ENCODE data around the gene VPS33A. TPM values are rescaled to one million over a fixed set of nuclear protein-coding genes. Genes with fewer than 3 reads are reported as not detected.

VPS33A gene
- total and polyA plus RNA-seq, 2 donors from 2014 or later, result 11.1 to 20.1 TPM

- FAIRE-seq (no peak), DNase-seq (no peak)
- no peak overlapping the region for H3K4me3 ChIP-seq (ENCODE audit: low read length in 3 of 3)
- H3K27me3 ChIP-seq (ENCODE audit: control insufficient read depth, insufficient read depth, low read length), result no peaks in the 10 kb centered on the region
- H3K9ac ChIP-seq (ENCODE audit: low read length in 3 of 3), result no peak overlapping the region
- peaks cover 0 to 7% (median 0%) of the 10 kb centered on the region in 3 donors for H3K4me1 ChIP-seq (ENCODE audit: control insufficient read depth in 2 of 3, insufficient read depth in 2 of 3, low read depth in 1 of 3, low read length in 3 of 3)
- no peaks in the 10 kb centered on the region for H3K9me3 ChIP-seq (ENCODE audit: control insufficient read depth in 2 of 3, insufficient read depth in 1 of 3, low read length in 3 of 3)
- H3K27ac ChIP-seq (ENCODE audit: low read depth in 2 of 2, low read length in 2 of 2), result no peak overlapping the region
- intact Hi-C loops (cut with DNase I), result no loop called here
- TF ChIP-seq, protein P1, sequence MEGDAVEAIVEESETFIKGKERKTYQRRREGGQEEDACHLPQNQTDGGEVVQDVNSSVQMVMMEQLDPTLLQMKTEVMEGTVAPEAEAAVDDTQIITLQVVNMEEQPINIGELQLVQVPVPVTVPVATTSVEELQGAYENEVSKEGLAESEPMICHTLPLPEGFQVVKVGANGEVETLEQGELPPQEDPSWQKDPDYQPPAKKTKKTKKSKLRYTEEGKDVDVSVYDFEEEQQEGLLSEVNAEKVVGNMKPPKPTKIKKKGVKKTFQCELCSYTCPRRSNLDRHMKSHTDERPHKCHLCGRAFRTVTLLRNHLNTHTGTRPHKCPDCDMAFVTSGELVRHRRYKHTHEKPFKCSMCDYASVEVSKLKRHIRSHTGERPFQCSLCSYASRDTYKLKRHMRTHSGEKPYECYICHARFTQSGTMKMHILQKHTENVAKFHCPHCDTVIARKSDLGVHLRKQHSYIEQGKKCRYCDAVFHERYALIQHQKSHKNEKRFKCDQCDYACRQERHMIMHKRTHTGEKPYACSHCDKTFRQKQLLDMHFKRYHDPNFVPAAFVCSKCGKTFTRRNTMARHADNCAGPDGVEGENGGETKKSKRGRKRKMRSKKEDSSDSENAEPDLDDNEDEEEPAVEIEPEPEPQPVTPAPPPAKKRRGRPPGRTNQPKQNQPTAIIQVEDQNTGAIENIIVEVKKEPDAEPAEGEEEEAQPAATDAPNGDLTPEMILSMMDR (IDR thresholded peaks at IDR 0.05; ENCODE audit: borderline replicate concordance, extremely low read depth, insufficient read depth), result no peak
- no peaks in the 10 kb centered on the region for H3K36me3 ChIP-seq (ENCODE audit: control insufficient read depth in 2 of 3, insufficient read depth in 3 of 3, low read length in 3 of 3)
Measured at GRCh38 chr12:122199484-122200355, 66.6 kb downstream of the VPS33A start.

- intact Hi-C loops (cut with DNase I), result no loop called here
- DNase-seq (no peak), FAIRE-seq (no peak)
- no peaks in the 10 kb centered on the region for H3K9me3 ChIP-seq (ENCODE audit: control insufficient read depth in 2 of 3, insufficient read depth in 1 of 3, low read length in 3 of 3)
- no peak overlapping the region for H3K9ac ChIP-seq (ENCODE audit: low read length in 3 of 3)
- TF ChIP-seq, protein P1 (IDR thresholded peaks at IDR 0.05; ENCODE audit: borderline replicate concordance, extremely low read depth, insufficient read depth), result no peak
- no peaks in the 10 kb centered on the region for H3K27me3 ChIP-seq (ENCODE audit: control insufficient read depth, insufficient read depth, low read length)
- H3K27ac ChIP-seq (ENCODE audit: low read depth in 2 of 2, low read length in 2 of 2), result no peak overlapping the region
- H3K4me3 ChIP-seq (ENCODE audit: low read length in 3 of 3), result no peak overlapping the region
- peaks cover 0 to 3% (median 0%) of the 10 kb centered on the region in 3 donors for H3K4me1 ChIP-seq (ENCODE audit: control insufficient read depth in 2 of 3, insufficient read depth in 2 of 3, low read depth in 1 of 3, low read length in 3 of 3)
- no peaks in the 10 kb centered on the region for H3K36me3 ChIP-seq (ENCODE audit: control insufficient read depth in 2 of 3, insufficient read depth in 3 of 3, low read length in 3 of 3)
Measured at GRCh38 chr12:122197612-122197966, 68.7 kb downstream of the VPS33A start.

DNA sequence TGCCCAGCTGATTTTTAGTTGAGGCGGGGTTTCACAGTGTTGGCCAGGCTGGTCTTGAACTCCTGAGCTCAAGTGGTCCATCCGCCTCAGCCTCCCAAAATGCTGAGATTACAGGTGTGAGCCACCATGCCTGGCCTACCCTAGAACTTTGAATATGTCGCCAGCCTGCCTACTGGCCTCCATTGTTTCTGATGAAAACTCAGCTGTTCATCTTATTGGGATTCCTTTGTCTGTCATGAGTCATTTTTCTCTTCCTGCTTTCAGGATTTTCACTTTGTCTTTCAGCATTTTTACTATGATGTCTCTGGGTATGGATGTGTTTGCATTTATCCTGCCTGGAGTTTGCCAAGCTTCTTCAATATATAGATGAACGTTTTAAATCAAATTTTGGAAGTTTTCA lies 70.9 kb downstream of the VPS33A start:
- Histone ChIP-seq H3K36me3 (ENCODE audit: control insufficient read depth in 2 of 3, insufficient read depth in 3 of 3, low read length in 3 of 3) (no peaks in the 10 kb centered on the region), H3K27me3 (ENCODE audit: control insufficient read depth, insufficient read depth, low read length) (no peaks in the 10 kb centered on the region), H3K9me3 (ENCODE audit: control insufficient read depth in 2 of 3, insufficient read depth in 1 of 3, low read length in 3 of 3) (no peaks in the 10 kb centered on the region), H3K27ac (ENCODE audit: low read depth in 2 of 2, low read length in 2 of 2) (no peak overlapping the region), H3K4me1 (ENCODE audit: control insufficient read depth in 2 of 3, insufficient read depth in 2 of 3, low read depth in 1 of 3, low read length in 3 of 3) (peaks cover 0 to 3% (median 0%) of the 10 kb centered on the region in 3 donors), H3K4me3 (ENCODE audit: low read length in 3 of 3) (no peak overlapping the region), H3K9ac (ENCODE audit: low read length in 3 of 3) (no peak overlapping the region)
- DNase-seq, result peak in 1 of 5 donors; percentile 15
- TF ChIP-seq, protein P1 (IDR thresholded peaks at IDR 0.05; ENCODE audit: borderline replicate concordance, extremely low read depth, insufficient read depth), result no peak
- no peak for FAIRE-seq
- intact Hi-C loops (cut with DNase I), result no loop called here

All from kidney (tissue), 14 donors.